ENCODE measurements around the gene WNK2.

GRCh38 chr9:93325307-93326035 is 141.5 kb downstream of the WNK2 start:
- TF ChIP-seq, protein P1, sequence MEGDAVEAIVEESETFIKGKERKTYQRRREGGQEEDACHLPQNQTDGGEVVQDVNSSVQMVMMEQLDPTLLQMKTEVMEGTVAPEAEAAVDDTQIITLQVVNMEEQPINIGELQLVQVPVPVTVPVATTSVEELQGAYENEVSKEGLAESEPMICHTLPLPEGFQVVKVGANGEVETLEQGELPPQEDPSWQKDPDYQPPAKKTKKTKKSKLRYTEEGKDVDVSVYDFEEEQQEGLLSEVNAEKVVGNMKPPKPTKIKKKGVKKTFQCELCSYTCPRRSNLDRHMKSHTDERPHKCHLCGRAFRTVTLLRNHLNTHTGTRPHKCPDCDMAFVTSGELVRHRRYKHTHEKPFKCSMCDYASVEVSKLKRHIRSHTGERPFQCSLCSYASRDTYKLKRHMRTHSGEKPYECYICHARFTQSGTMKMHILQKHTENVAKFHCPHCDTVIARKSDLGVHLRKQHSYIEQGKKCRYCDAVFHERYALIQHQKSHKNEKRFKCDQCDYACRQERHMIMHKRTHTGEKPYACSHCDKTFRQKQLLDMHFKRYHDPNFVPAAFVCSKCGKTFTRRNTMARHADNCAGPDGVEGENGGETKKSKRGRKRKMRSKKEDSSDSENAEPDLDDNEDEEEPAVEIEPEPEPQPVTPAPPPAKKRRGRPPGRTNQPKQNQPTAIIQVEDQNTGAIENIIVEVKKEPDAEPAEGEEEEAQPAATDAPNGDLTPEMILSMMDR (IDR thresholded peaks at IDR 0.05) = no peak
- TF ChIP-seq EZH2phosphoT487 (IDR thresholded peaks at IDR 0.05) = no peak

Measured in neural progenitor cell (in vitro differentiated cells).